Lung (tissue), 12 donors: ENCODE results near the gene CMIP. TPM values are rescaled to one million over a fixed set of nuclear protein-coding genes. Genes with fewer than 3 reads are reported as not detected.
"Not testable (repeated sequence)": the region's sequence is repeated elsewhere in the genome, so short reads cannot be mapped to it uniquely, and the experiment has no call there.

Source experiments
- ATAC-seq: fragments of 200-7000 bp; cut with Tn5 transposase; one replicate; pipeline ENCODE4 v1.9.1; 2020; ENCODE audit warnings: moderate number of reproducible peaks; ENCODE audit not compliant: insufficient read depth, low FRiP score
- DNase-seq, 3 donors: peaks; one replicate each; pipeline ENCODE4 v3.0.0-alpha.2; 2013 to 2017
- H3K27ac ChIP-seq, 2 donors: one replicate each; pipeline ENCODE4 v1.5.1; 2013; ENCODE audit warnings: mild to moderate bottlenecking in 2 of 2, moderate library complexity in 2 of 2, control low read depth in 1 of 2, inconsistent platforms in 1 of 2, low read depth in 1 of 2, low read length in 1 of 2
- H3K27me3 ChIP-seq, 3 donors: one replicate each; pipeline ENCODE4 v1.5.1; 2013; ENCODE audit warnings: low read length in 2 of 3; ENCODE audit not compliant: control insufficient read depth in 3 of 3, insufficient read depth in 3 of 3
- H3K36me3 ChIP-seq, 4 donors: one replicate each; pipeline ENCODE4 v1.5.1; 2013; ENCODE audit warnings: low read length in 4 of 4, mild to moderate bottlenecking in 1 of 4, moderate library complexity in 1 of 4; ENCODE audit not compliant: control insufficient read depth in 4 of 4, insufficient read depth in 4 of 4
- H3K4me1 ChIP-seq, 5 donors: one replicate each; pipeline ENCODE4 v1.5.1; 2013; ENCODE audit warnings: low read length in 5 of 5, mild to moderate bottlenecking in 2 of 5, moderate library complexity in 1 of 5; ENCODE audit not compliant: control insufficient read depth in 5 of 5, insufficient read depth in 5 of 5
- H3K4me3 ChIP-seq: one replicate; pipeline ENCODE4 v1.5.1; 2013; ENCODE audit warnings: mild to moderate bottlenecking, control low read depth, moderate library complexity
- H3K9ac ChIP-seq, 2 donors: one replicate each; pipeline ENCODE4 v1.5.1; 2013; ENCODE audit warnings: low read length in 2 of 2, control low read depth in 1 of 2; ENCODE audit not compliant: insufficient read depth in 1 of 2
- H3K9me3 ChIP-seq, 4 donors: one replicate each; pipeline ENCODE4 v1.5.1; 2013; ENCODE audit warnings: low read length in 3 of 4, mild to moderate bottlenecking in 1 of 4, moderate library complexity in 1 of 4; ENCODE audit not compliant: control insufficient read depth in 4 of 4, insufficient read depth in 3 of 4
- CTCF ChIP-seq: IDR thresholded peaks from 2 replicates; pipeline ENCODE4 v1.5.1; 2012; ENCODE audit warnings: mild to moderate bottlenecking; ENCODE audit errors: control extremely low read depth, extremely low read depth
- WGBS, 2 donors: extraction: QIAGEN DNeasy Blood & Tissue Kit; methylation state at CpG; one replicate each; pipeline ENCODE4 v1.1.7; 2013; 5-methylcytosine and 5-hydroxymethylcytosine counted together
- polyA plus RNA-seq, 2 donors: library from polyadenylated mRNA; stranded (reverse); fragments of 200-250 nt; gene quantifications; one replicate each; pipeline ENCODE4 v1.2.1, GENCODE V29; 2013
- total RNA-seq, 2 donors: library from RNA; depleted of rRNA in 1 of 2; stranded (reverse); fragments of >200 nt in 1 of 2; gene quantifications; one replicate each; pipeline ENCODE4 v1.2.1, GENCODE V29; 2014 to 2021
- donor health status: control.
- donor health status: control.
- donor health status: Bipolar disorder and iron deficiency.
- donor health status: healthy.
- donor health status: DM: yes; HTN: yes; CAD: no.

Gene CMIP
- total and polyA plus RNA-seq, 4 donors: 11.8 to 80.5 (median 48.6) TPM

GRCh38 chr16:81574168-81574567 is 129.6 kb downstream of the CMIP start:
- no peak for DNase-seq
- TF ChIP-seq CTCF: no peak
- Histone ChIP-seq H3K27ac (no peak overlapping the region), H3K9me3 (no peaks in the 10 kb centered on the region), H3K36me3 (peaks cover 0 to 2% (median 0%) of the 10 kb centered on the region in 4 donors), H3K27me3 (no peaks in the 10 kb centered on the region), H3K4me3 (no peak overlapping the region), H3K9ac (no peak overlapping the region), H3K4me1 (peaks cover 0 to 11% (median 0%) of the 10 kb centered on the region in 5 donors)
- WGBS, 2 donors: 90 to 93% methylated on average over 7 of the region's 7 CpGs
- ATAC-seq: no peak

GRCh38 chr16:81575307-81575706 is 130.7 kb downstream of the CMIP start:
- ATAC-seq (no peak), DNase-seq (no peak)
- Histone ChIP-seq H3K9ac (no peak overlapping the region), H3K9me3 (no peaks in the 10 kb centered on the region), H3K36me3 (peaks cover 0 to 2% (median 0%) of the 10 kb centered on the region in 4 donors), H3K4me3 (no peak overlapping the region), H3K27ac (no peak overlapping the region), H3K4me1 (peaks cover 0 to 11% (median 0%) of the 10 kb centered on the region in 5 donors), H3K27me3 (no peaks in the 10 kb centered on the region)
- 90 to 91% methylated on average over 6 of the region's 6 CpGs for WGBS, 2 donors
- TF ChIP-seq CTCF: no peak

GRCh38 chr16:81575834-81576233 is 131.2 kb downstream of the CMIP start:
- DNase-seq: no peak
- H3K27me3 ChIP-seq: no peaks in the 10 kb centered on the region
- no peak for TF ChIP-seq CTCF
- no peak overlapping the region for H3K4me3 ChIP-seq
- 97 to 98% methylated on average over 6 of the region's 6 CpGs for WGBS, 2 donors
- peaks cover 0 to 2% (median 0%) of the 10 kb centered on the region in 4 donors for H3K36me3 ChIP-seq
- H3K4me1 ChIP-seq: peaks cover 0 to 11% (median 0%) of the 10 kb centered on the region in 5 donors
- no peak overlapping the region for H3K27ac ChIP-seq
- H3K9ac ChIP-seq: no peak overlapping the region
- no peaks in the 10 kb centered on the region for H3K9me3 ChIP-seq
- ATAC-seq: no peak

- DNase-seq (no peak), ATAC-seq (no peak)
- Histone ChIP-seq H3K27ac (no peak overlapping the region), H3K4me3 (no peak overlapping the region), H3K27me3 (no peaks in the 10 kb centered on the region), H3K9me3 (no peaks in the 10 kb centered on the region), H3K36me3 (peaks cover 0 to 2% (median 0%) of the 10 kb centered on the region in 4 donors), H3K4me1 (peaks cover 0 to 10% (median under 1%) of the 10 kb centered on the region in 5 donors), H3K9ac (no peak overlapping the region)
- TF ChIP-seq CTCF: no peak
- WGBS, 2 donors: 77 to 86% methylated on average over 1 of the region's 1 CpG
Measured at GRCh38 chr16:81576696-81577095, 132.1 kb downstream of the CMIP start.

GRCh38 chr16:81577272-81577671 is 132.7 kb downstream of the CMIP start:
- not testable (repeated sequence) for H3K4me3 ChIP-seq, H3K27ac ChIP-seq, H3K27me3 ChIP-seq, DNase-seq, ATAC-seq, H3K9me3 ChIP-seq, H3K36me3 ChIP-seq, H3K4me1 ChIP-seq, H3K9ac ChIP-seq
